Ovary (tissue), 9 donors: ENCODE measurements around the gene SLC7A11. TPM values are rescaled to one million over a fixed set of nuclear protein-coding genes. Genes with fewer than 3 reads are reported as not detected.

Experiments
- DNase-seq, 5 donors: peaks; one replicate each; pipeline ENCODE4 v3.0.0-alpha.2; 2019 to 2020
- H3K27ac ChIP-seq, 2 donors: fragments of 200-600 bp; one replicate each; pipeline versions ENCODE4 v1.5.1 to v1.8.0; 2019 to 2022
- H3K27me3 ChIP-seq: fragments of 200-600 bp; one replicate; pipeline ENCODE4 v1.8.0; 2022
- H3K36me3 ChIP-seq: fragments of 200-600 bp; sonication (generic); one replicate; pipeline ENCODE4 v1.5.1; 2019
- H3K4me1 ChIP-seq: one replicate; pipeline ENCODE4 v1.8.1; 2013; ENCODE audit warnings: mild to moderate bottlenecking, moderate library complexity; ENCODE audit not compliant: insufficient read depth
- H3K4me3 ChIP-seq: fragments of 200-600 bp; sonication (generic); one replicate; pipeline ENCODE4 v1.5.1; 2017
- H3K9me3 ChIP-seq, 2 donors: fragments of 200-600 bp in 1 of 2; sonication (generic) in 1 of 2; one replicate each; pipeline versions ENCODE4 v1.5.1 to v1.8.1; 2013 to 2019; ENCODE audit warnings: mild to moderate bottlenecking in 1 of 2, moderate library complexity in 1 of 2
- EP300 ChIP-seq: sonication (generic); formaldehyde crosslinking; IDR thresholded peaks from one replicate; pipeline ENCODE4 v1.6.1; 2017; ENCODE audit warnings: antibody characterized with exemption
- POLR2A ChIP-seq: fragments of 450-650 bp; IDR thresholded peaks from one replicate; pipeline ENCODE4 v1.6.1; 2017; ENCODE audit warnings: antibody characterized with exemption, mild to moderate bottlenecking, moderate library complexity
- WGBS, 3 donors: extraction: QIAGEN DNeasy Blood & Tissue Kit in 1 of 3; methylation state at CpG; one replicate each; pipeline versions ENCODE4 v1.1.5 to v1.1.7; 2013 to 2017; 5-methylcytosine and 5-hydroxymethylcytosine counted together
- intact Hi-C, 4 donors: fragments of 100-400 bp; cut with DNase I; formaldehyde crosslinking; loops; one replicate each; pipeline versions ENCODE4 v1.11.0 to v1.15.1; 2022 to 2023
- polyA plus RNA-seq, 2 donors: library from polyadenylated mRNA; stranded (reverse); fragments of 200-250 nt in 1 of 2; fragments of 350-450 nt in 1 of 2; fragmentation: Illumina TruSeq in 1 of 2; extraction: RNeasy Lipid Tissue Mini Kit (QIAGEN cat#74804) in 1 of 2; gene quantifications; one replicate each; pipeline ENCODE4 v1.2.3, GENCODE V29; 2013 to 2014
- total RNA-seq, 7 donors: library from RNA; depleted of rRNA in 2 of 7; stranded (reverse); fragments of >200 nt in 2 of 7; fragmentation: NEBNext Ultra II Directional in 3 of 7; extraction: Animal tissue kit (Norgen Biotek cat#: 25700) in 3 of 7; gene quantifications; one replicate each; pipeline versions ENCODE4 v1.1.0 to v1.2.4, GENCODE V29; 2016 to 2023
- TF ChIP-seq, protein P1 (sequence below), 3 donors: fragments of 450-650 bp in 2 of 3; fragments of 200-600 bp in 1 of 3; IDR thresholded peaks; one replicate each; pipeline versions ENCODE4 v1.5.1 to v1.8.0; 2016 to 2022; ENCODE audit warnings: antibody characterized with exemption in 3 of 3, mild to moderate bottlenecking in 1 of 3
- donor health status: DM: no; HTN: no; CAD: no; lungs with moderate emphysema.
- donor health status: DM: no; HTN: no; CAD: no.
- donor health status: Bipolar disorder and iron deficiency.
- donor health status: DM: yes; HTN: yes; CAD: no.
- donor health status: DM: no; HTN: no; CAD: no.
- donor health status: DM: yes; HTN: yes; CAD: no.

Gene SLC7A11
- total and polyA plus RNA-seq, 9 donors: 0.05 to 18.1 (median 0.95) TPM

DNA sequence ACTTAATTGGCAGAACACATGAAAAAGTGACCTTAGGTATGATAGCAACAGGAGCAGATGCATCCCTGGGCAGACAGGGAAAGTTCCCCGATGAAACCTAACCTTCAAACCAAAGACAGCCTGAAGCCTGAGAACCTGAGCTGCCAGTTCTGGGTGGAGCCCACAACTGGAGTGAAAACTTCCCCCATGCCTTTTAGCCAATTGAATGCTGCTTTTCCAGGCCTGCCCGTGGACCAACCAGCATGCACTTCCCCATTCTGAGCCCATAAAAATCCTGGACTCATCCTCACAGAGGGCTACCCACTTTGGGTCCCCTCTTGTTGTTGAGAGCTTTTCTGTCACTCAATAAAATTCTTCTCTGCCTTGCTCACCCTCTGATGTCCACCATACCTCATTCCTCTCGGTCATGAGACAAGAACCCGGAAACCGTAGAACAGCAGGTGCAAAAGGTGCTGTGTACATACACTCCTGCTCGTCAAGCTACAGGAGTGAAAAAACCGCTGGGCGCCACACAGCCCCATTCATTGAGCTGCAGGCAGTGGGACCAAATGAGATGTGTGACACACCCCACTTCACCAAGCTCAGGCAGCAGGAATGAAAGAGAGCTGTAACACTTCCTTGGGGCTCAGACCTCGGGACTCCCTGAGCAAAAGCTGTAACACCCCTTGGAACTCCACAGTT is 13.9 kb upstream of the SLC7A11 start:
- Histone ChIP-seq H3K27ac (no peak overlapping the region), H3K9me3 (no peaks in the 10 kb centered on the region), H3K27me3 (no peaks in the 10 kb centered on the region), H3K4me1 (no peaks in the 10 kb centered on the region), H3K4me3 (no peak overlapping the region), H3K36me3 (no peaks in the 10 kb centered on the region)
- no peak for DNase-seq
- TF ChIP-seq EP300 (no peak), POLR2A (no peak)
- TF ChIP-seq, protein P1, sequence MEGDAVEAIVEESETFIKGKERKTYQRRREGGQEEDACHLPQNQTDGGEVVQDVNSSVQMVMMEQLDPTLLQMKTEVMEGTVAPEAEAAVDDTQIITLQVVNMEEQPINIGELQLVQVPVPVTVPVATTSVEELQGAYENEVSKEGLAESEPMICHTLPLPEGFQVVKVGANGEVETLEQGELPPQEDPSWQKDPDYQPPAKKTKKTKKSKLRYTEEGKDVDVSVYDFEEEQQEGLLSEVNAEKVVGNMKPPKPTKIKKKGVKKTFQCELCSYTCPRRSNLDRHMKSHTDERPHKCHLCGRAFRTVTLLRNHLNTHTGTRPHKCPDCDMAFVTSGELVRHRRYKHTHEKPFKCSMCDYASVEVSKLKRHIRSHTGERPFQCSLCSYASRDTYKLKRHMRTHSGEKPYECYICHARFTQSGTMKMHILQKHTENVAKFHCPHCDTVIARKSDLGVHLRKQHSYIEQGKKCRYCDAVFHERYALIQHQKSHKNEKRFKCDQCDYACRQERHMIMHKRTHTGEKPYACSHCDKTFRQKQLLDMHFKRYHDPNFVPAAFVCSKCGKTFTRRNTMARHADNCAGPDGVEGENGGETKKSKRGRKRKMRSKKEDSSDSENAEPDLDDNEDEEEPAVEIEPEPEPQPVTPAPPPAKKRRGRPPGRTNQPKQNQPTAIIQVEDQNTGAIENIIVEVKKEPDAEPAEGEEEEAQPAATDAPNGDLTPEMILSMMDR (IDR thresholded peaks at IDR 0.05): no peak
- intact Hi-C loops: no loop called here
- WGBS, 3 donors: 95 to 96% (median 96%) methylated on average over 9 of the region's 9 CpGs

DNA sequence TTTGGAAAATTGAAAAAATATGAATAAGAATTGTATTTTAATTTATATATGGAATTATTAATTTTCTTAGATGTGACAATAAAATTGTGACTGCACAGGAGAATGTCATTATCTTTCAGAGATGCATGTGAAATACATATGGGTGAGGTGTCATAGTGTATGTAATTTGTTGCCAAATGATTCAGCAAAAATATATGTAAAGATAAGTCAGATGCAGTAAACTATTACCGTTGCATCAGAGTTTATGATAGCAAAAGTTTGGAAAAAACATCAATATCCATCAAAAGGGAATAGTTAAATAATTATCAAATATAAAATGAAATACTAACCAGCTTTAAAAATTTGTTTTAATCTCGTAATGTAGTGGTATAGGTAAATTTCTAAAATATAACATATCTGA is 10.4 kb upstream of the SLC7A11 start:
- intact Hi-C loops: no loop called here
- WGBS, 3 donors: 80 to 89% (median 88%) methylated on average over 2 of the region's 2 CpGs

DNA sequence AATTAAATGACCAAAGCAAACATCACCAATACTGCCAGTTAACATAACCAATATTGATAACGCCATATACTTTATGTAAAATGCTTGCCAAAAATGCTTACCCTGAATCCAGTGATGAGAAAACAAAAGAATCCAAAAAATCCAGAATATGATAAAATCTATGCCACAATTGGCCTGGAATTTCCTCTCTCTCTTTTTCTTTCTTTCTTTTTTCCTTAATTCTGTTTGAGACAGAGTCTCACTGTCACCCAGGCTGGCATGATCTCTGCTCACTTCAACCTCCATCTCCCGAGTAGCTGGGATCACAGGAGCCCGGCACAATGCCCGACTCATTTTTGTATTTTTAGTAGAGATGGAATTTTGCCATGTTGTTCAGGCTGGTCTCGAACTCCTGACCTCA is 9.8 kb upstream of the SLC7A11 start:
- H3K9me3 ChIP-seq: no peaks in the 10 kb centered on the region
- no peak overlapping the region for H3K4me3 ChIP-seq
- no peaks in the 10 kb centered on the region for H3K4me1 ChIP-seq
- H3K27me3 ChIP-seq: no peaks in the 10 kb centered on the region
- DNase-seq: no peak
- H3K36me3 ChIP-seq: no peaks in the 10 kb centered on the region
- intact Hi-C loops: no loop called here
- WGBS, 3 donors: 92 to 96% (median 95%) methylated on average over 5 of the region's 5 CpGs
- TF ChIP-seq POLR2A (no peak), EP300 (no peak)
- TF ChIP-seq, protein P1 (IDR thresholded peaks at IDR 0.05): no peak
- H3K27ac ChIP-seq: no peak overlapping the region

More for the DNA sequence above, 10.4 kb upstream of the SLC7A11 start:
- Histone ChIP-seq H3K27me3 (no peaks in the 10 kb centered on the region), H3K27ac (no peak overlapping the region), H3K4me3 (no peak overlapping the region), H3K9me3 (no peaks in the 10 kb centered on the region), H3K4me1 (no peaks in the 10 kb centered on the region), H3K36me3 (no peaks in the 10 kb centered on the region)
- TF ChIP-seq, protein P1 (IDR thresholded peaks at IDR 0.05): no peak
- TF ChIP-seq EP300 (no peak), POLR2A (no peak)
- DNase-seq: no peak

DNA sequence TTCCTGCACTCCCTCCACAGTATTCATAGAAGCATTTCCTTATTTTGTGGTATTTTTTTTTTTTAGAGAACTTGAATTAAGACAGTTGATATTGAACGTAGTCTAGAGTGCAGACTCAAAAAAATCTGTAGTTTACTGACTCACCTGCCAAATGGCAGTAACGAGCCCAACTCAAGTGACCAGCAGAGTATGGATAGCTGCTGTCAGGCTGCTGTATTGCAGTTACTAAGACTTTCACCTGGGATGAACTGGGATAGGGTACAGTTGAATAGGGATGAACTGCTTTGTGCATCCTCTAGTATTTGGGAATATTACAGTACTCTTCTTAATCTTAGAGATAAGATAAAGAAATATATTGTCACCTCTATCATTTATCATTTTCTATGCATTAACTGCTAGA is 7.0 kb upstream of the SLC7A11 start:
- Histone ChIP-seq H3K36me3 (no peaks in the 10 kb centered on the region), H3K27me3 (no peaks in the 10 kb centered on the region), H3K4me1 (no peaks in the 10 kb centered on the region), H3K4me3 (no peak overlapping the region), H3K9me3 (no peaks in the 10 kb centered on the region), H3K27ac (no peak overlapping the region)
- TF ChIP-seq, protein P1 (IDR thresholded peaks at IDR 0.05): no peak
- TF ChIP-seq EP300 (no peak), POLR2A (no peak)
- intact Hi-C loops: no loop called here
- no peak for DNase-seq
- WGBS, 3 donors: 78 to 85% (median 80%) methylated on average over 2 of the region's 2 CpGs
